Heart right ventricle (tissue), 16 donors: Measurements from ENCODE around the gene ARHGEF7. TPM values are rescaled to one million over a fixed set of nuclear protein-coding genes. Genes with fewer than 3 reads are reported as not detected.

Experiments used
- ATAC-seq, 8 donors: fragments of 200-7000 bp; cut with Tn5 transposase; one replicate each; pipeline ENCODE4 v1.9.1; 2020; ENCODE audit warnings: mild to moderate bottlenecking in 8 of 8, moderate library complexity in 8 of 8, moderate number of reproducible peaks in 1 of 8
- DNase-seq, 2 donors: peaks; one replicate each; pipeline ENCODE4 v3.0.0-alpha.2; 2020
- H3K27ac ChIP-seq, 10 donors: fragments of 200-600 bp; sonication (generic) in 2 of 10; one replicate each; pipeline versions ENCODE4 v1.5.0 to v1.8.0; 2020 to 2022; ENCODE audit warnings: mild to moderate bottlenecking in 3 of 10
- H3K27me3 ChIP-seq, 7 donors: fragments of 200-600 bp; one replicate each; pipeline ENCODE4 v1.8.0; 2021 to 2022; ENCODE audit warnings: mild to moderate bottlenecking in 2 of 7
- H3K36me3 ChIP-seq, 9 donors: fragments of 200-600 bp; sonication (generic) in 1 of 9; one replicate each; pipeline versions ENCODE4 v1.5.0 to v1.8.0; 2020 to 2022; ENCODE audit warnings: mild to moderate bottlenecking in 2 of 9
- H3K4me1 ChIP-seq, 9 donors: fragments of 200-600 bp; sonication (generic) in 1 of 9; one replicate each; pipeline versions ENCODE4 v1.5.0 to v1.8.0; 2020 to 2022; ENCODE audit warnings: mild to moderate bottlenecking in 4 of 9
- H3K4me3 ChIP-seq, 10 donors: fragments of 200-600 bp; sonication (generic) in 2 of 10; one replicate each; pipeline versions ENCODE4 v1.5.0 to v1.8.0; 2020 to 2022; ENCODE audit warnings: mild to moderate bottlenecking in 7 of 10, moderate library complexity in 2 of 10
- H3K9me3 ChIP-seq, 11 donors: fragments of 200-600 bp in 10 of 11; sonication (generic) in 2 of 11; one replicate each; pipeline versions ENCODE4 v1.5.0 to v1.8.0; 2013 to 2022; ENCODE audit warnings: mild to moderate bottlenecking in 2 of 11, control low read depth in 1 of 11, moderate library complexity in 1 of 11
- WGBS, 2 donors: extraction: QIAGEN DNeasy Blood & Tissue Kit; methylation state at CpG; one replicate each; pipeline ENCODE4 v1.1.7; 2013; ENCODE audit warnings: inconsistent platforms in 1 of 2; 5-methylcytosine and 5-hydroxymethylcytosine counted together
- intact Hi-C, 10 donors: fragments of 100-400 bp; cut with DNase I; formaldehyde crosslinking; loops; one replicate each; pipeline versions ENCODE4 v1.11.1 to v1.14.2; 2022
- polyA plus RNA-seq, 2 donors: library from polyadenylated mRNA; stranded (reverse); fragments of 200-250 nt; gene quantifications; one replicate each; pipeline ENCODE4 v1.2.3, GENCODE V29; 2013
- total RNA-seq, 10 donors: library from RNA; stranded (reverse); fragmentation: NEBNext Ultra II Directional in 3 of 10; extraction: Animal tissue kit (Norgen Biotek cat#: 25700) in 3 of 10; gene quantifications; one replicate each; pipeline versions ENCODE4 v1.2.1 to v1.2.4, GENCODE V29; 2021 to 2023
- TF ChIP-seq, protein P1 (sequence below), 9 donors: fragments of 200-600 bp; sonication (generic) in 2 of 9; IDR thresholded peaks; one replicate each; pipeline versions ENCODE4 v1.5.0 to v1.8.0; 2021 to 2022; ENCODE audit warnings: antibody characterized with exemption in 9 of 9, mild to moderate bottlenecking in 5 of 9, moderate library complexity in 1 of 9
- donor health status: Arrhythmogenic right ventricular cardiomyopathy.
- donor health status: ischemic (EF 13 %, LVEDD 7.1; RV severe dilation, severe dysfunction).
- donor health status: healthy with polysubstance abuse.
- donor health status: DM: no; HTN: yes; CAD: no.
- donor health status: DM: no; HTN: no; CAD: no.
- donor health status: ischemic (EF 25% LVEDD 6.9; RV normal size, moderate dysfunction).
- donor health status: ischemic (EF 25% LVEDD 5.7; RV mildly dilated, moderate dysfunction).
- donor health status: healthy.
- donor health status: DM: yes; HTN: yes; CAD: no.
- donor health status: Ischemic cardiomyopathy.
- donor health status: ischemic (EF 35%, LVEDD 5.7; RV mildly dilated, moderate dysfunction).
- donor health status: nonischemic (EF 11% LVEDD 7.7; RV severe dilation, severe dysfunction).
- donor health status: DM: yes; HTN: yes; CAD: no.
- donor health status: PGD.
- donor health status: ischemic (EF 29% LVEDD 5.4; RV normal size, mild dysfunction).
- donor health status: nonischemic (EF 23%, LVEDD 6.1; RV moderate dilation, normal function).

The ARHGEF7 gene
- total and polyA plus RNA-seq, 12 donors: 18.4 to 56.6 (median 43.1) TPM

DNA sequence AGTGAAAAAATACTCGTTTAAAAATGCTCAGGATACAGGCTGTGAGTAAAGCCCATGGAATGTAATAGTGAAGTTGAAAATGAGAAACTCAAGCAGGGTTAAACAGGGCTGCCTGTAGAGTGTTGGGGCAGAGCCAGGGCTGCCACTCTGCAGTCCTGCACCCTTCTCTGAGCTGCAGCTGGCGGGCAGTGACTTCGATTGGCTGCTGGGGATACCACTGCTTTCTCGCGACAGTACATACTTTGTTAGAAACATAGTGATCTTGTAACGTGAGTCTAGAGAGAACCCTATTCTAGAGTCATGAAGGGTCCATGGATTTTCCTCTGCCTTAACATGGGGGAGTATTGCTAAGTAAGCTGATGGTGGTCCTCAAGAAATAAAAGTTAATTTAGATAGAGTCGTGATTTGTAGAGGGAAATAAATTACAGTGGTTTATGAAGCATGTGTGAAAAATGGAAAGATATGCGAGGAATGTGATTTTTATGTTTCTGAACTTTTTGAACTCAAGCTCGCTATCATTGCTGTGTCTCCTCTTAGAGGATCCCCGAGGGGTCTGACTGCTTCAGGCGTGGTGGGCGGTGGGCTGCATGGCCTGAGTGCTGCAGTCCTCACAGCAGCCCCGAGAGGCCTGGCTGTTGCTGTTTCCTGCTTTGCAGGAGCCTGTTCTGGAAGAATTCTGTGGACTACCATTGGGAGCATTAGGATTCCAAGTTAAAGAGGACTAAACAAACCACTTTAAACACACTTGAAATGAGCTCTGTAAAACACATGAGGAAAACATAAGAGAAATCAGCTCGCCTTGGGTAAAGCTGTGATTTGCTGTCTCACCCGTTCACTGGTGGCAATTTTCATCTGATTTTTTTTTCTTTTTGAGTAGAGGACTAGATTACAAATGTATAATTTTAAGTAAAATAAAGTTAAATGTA, 95.7 kb downstream of the ARHGEF7 start:
- intact Hi-C loops: loop anchor here in 4 of 10 donors (5.0 to 10.0 kb wide), 3 partner anchors 34 to 296 kb away; partner anchors contain the start of gene ANKRD10 (in 3 of the 4)
- DNase-seq (peak in 1 of 2 donors; percentile 51), ATAC-seq (peak; percentile 41 to 80 (median 52))
- peaks cover 0 to 12% (median 0%) of the 10 kb centered on the region in 9 donors for H3K36me3 ChIP-seq
- H3K27me3 ChIP-seq: no peaks in the 10 kb centered on the region
- TF ChIP-seq, protein P1, sequence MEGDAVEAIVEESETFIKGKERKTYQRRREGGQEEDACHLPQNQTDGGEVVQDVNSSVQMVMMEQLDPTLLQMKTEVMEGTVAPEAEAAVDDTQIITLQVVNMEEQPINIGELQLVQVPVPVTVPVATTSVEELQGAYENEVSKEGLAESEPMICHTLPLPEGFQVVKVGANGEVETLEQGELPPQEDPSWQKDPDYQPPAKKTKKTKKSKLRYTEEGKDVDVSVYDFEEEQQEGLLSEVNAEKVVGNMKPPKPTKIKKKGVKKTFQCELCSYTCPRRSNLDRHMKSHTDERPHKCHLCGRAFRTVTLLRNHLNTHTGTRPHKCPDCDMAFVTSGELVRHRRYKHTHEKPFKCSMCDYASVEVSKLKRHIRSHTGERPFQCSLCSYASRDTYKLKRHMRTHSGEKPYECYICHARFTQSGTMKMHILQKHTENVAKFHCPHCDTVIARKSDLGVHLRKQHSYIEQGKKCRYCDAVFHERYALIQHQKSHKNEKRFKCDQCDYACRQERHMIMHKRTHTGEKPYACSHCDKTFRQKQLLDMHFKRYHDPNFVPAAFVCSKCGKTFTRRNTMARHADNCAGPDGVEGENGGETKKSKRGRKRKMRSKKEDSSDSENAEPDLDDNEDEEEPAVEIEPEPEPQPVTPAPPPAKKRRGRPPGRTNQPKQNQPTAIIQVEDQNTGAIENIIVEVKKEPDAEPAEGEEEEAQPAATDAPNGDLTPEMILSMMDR (IDR thresholded peaks at IDR 0.05): no peak
- no peaks in the 10 kb centered on the region for H3K9me3 ChIP-seq
- peak overlapping the region in 3 of 10 donors; percentile 3 to 9 (median 7) for H3K4me3 ChIP-seq
- H3K27ac ChIP-seq: peak overlapping the region in 4 of 10 donors; percentile 6 to 33 (median 17)
- WGBS, 2 donors: 37 to 44% methylated on average over 15 of the region's 15 CpGs
- H3K4me1 ChIP-seq: peaks cover 4 to 97% (median 74%) of the 10 kb centered on the region in 9 donors

DNA sequence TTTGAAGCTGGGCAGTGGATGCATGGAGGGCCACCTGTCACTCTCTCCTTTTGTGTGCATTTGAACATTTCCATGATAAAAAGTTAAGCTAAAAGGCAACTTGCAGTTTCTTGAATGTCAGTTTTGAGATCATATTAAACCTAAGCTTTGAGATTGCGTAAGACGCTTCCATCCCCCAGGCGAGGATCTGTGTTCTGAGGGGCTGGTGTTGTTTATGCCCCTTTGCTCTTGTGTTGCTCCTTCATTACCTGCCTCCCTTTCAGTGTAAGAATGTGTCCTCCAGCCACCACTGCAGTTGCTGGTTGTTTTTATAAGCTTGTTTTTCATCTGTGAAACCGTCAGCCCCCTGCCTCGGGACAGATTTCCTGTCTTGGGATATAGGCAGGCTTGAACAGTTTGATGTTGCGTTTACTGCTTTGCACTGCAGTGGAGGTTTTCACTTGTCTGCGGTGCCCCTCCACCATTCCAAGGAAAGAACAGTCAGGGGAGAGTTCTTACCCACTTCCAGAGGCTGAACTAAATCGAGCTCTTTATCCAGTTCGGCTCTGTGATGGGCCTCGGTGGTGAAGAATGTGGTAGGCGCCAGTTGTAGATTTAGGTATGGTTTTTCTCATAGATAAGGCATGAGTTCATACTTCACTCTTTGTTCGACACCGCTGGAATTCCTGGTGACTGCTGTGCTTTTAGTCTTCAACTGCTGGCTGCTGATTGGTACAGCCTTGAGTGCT, 96.8 kb downstream of the ARHGEF7 start:
- intact Hi-C loops: loop anchor here in 4 of 10 donors (5.0 to 10.0 kb wide), 3 partner anchors 35 to 297 kb away; partner anchors contain the start of gene ANKRD10 (in 3 of the 4)
- WGBS, 2 donors: 41 to 48% methylated on average over 13 of the region's 13 CpGs
- H3K9me3 ChIP-seq: no peaks in the 10 kb centered on the region
- H3K36me3 ChIP-seq: peaks cover 0 to 7% (median 0%) of the 10 kb centered on the region in 9 donors
- H3K4me1 ChIP-seq: peaks cover 4 to 100% (median 85%) of the 10 kb centered on the region in 9 donors
- DNase-seq (no peak), ATAC-seq (no peak)
- no peak overlapping the region for H3K4me3 ChIP-seq
- H3K27me3 ChIP-seq: no peaks in the 10 kb centered on the region
- TF ChIP-seq, protein P1 (IDR thresholded peaks at IDR 0.05): no peak
- peak overlapping the region in 2 of 10 donors; percentile 27 to 38 for H3K27ac ChIP-seq

DNA sequence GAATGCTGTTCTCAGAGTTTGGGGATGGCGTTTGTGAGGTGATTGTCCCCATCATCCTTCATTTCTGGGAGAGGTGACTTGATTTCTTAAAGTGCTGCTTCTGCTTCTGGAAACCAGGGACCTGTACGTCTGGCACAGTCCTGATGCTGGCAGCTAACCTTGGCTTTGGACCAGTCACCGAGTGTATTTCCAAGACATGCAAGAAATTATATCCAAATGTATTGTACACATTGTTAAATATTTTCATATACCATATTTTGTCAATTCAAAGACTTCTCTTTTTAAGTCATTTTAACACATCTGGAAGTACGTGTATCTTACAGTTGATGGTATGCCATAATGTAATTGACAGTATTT, 97.4 kb downstream of the ARHGEF7 start:
- H3K4me3 ChIP-seq: no peak overlapping the region
- no peaks in the 10 kb centered on the region for H3K9me3 ChIP-seq
- DNase-seq: no peak
- TF ChIP-seq, protein P1 (IDR thresholded peaks at IDR 0.05): no peak
- intact Hi-C loops: loop anchor here in 4 of 10 donors (5.0 to 10.0 kb wide), 3 partner anchors 35 to 298 kb away; partner anchors contain the start of gene ANKRD10 (in 3 of the 4)
- H3K4me1 ChIP-seq: peaks cover 4 to 100% (median 88%) of the 10 kb centered on the region in 9 donors
- 30 to 31% methylated on average over 4 of the region's 4 CpGs for WGBS, 2 donors
- H3K27ac ChIP-seq: peak overlapping the region in 1 of 10 donors; percentile 27
- H3K36me3 ChIP-seq: peaks cover 0 to 6% (median 0%) of the 10 kb centered on the region in 9 donors
- ATAC-seq: no peak
- no peaks in the 10 kb centered on the region for H3K27me3 ChIP-seq
